Dedifferentiated amniotic fluid mesenchymal stem cell (primary cell): ENCODE data around the gene ENO3.

ENCODE experiments used
- DNase-seq: peaks from one replicate; pipeline ENCODE4 v3.0.0-alpha.2; 2016; ENCODE audit errors: extremely low spot score

ENO3 gene

GRCh38 chr17:4973256-4974114, 22.6 kb downstream of the ENO3 start:
- no peak for DNase-seq

GRCh38 chr17:4974115-4974670, 23.3 kb downstream of the ENO3 start:
- no peak for DNase-seq

- DNase-seq, result no peak
These were observed 27.8 kb downstream of the ENO3 start for GRCh38 chr17:4978726-4979125.

GRCh38 chr17:4980644-4981216, 29.8 kb downstream of the ENO3 start:
- peak; percentile 31 for DNase-seq

- DNase-seq, result no peak
These were observed 31.4 kb downstream of the ENO3 start for GRCh38 chr17:4982305-4982704.

GRCh38 chr17:4986403-4986802, 35.5 kb downstream of the ENO3 start:
- no peak for DNase-seq

GRCh38 chr17:4986951-4987766, 36.2 kb downstream of the ENO3 start, which contains the start of gene CAMTA2:
TSS of gene CAMTA2 (minus strand) at chr17:4987675. CDS start at chr17:4986222, 1,453 bp downstream.
- peak; percentile 58 for DNase-seq

GRCh38 chr17:4987767-4988567, 37.0 kb downstream of the ENO3 start:
- DNase-seq, result peak; percentile 20

- no peak for DNase-seq
These were observed 43.2 kb downstream of the ENO3 start for GRCh38 chr17:4994081-4994595.

GRCh38 chr17:4997302-4998026, 46.5 kb downstream of the ENO3 start, which contains the start of the genes INCA1 and KIF1C:
TSS of gene INCA1 (minus strand) at chr17:4997522. CDS start at chr17:4994437, 3,085 bp downstream.
TSS of gene KIF1C (plus strand) at chr17:4997950. CDS start at chr17:5000247, 2,297 bp downstream.
- peak; percentile 86 for DNase-seq

- DNase-seq, result no peak
These were observed 47.3 kb downstream of the ENO3 start for GRCh38 chr17:4998027-4998731.

- DNase-seq, result no peak
These were observed 48.0 kb downstream of the ENO3 start for GRCh38 chr17:4998732-4999429.

- no peak for DNase-seq
These were observed 48.6 kb downstream of the ENO3 start for GRCh38 chr17:4999430-5000093.

GRCh38 chr17:5000237-5000639, 49.3 kb downstream of the ENO3 start:
- DNase-seq, result no peak

GRCh38 chr17:5002121-5002788, 51.3 kb downstream of the ENO3 start:
- DNase-seq, result no peak

GRCh38 chr17:5003214-5003867, 52.4 kb downstream of the ENO3 start:
- no peak for DNase-seq
